22Rv1 (cell line): ENCODE results near the gene DUSP28.

Experiments used
- CTCF ChIP-seq: fragments of 450-650 bp; IDR thresholded peaks from 2 replicates; pipeline ENCODE4 v1.5.1; 2017; ENCODE audit warnings: mild to moderate bottlenecking
- ZFX ChIP-seq: fragments of 450-650 bp; IDR thresholded peaks from 2 replicates; pipeline ENCODE4 v1.6.1; 2017; ENCODE audit warnings: antibody characterized with exemption, borderline replicate concordance

- TF ChIP-seq CTCF, result no peak
- TF ChIP-seq ZFX, result no peak
Measured at GRCh38 chr2:240589850-240590525, 29.8 kb downstream of the DUSP28 start.
